ENCODE results near the gene LDHAL6B. TPM values are rescaled to one million over a fixed set of nuclear protein-coding genes. Genes with fewer than 3 reads are reported as not detected.
A peak's percentile ranks its signal among the peaks of the same experiment; 100 is the strongest.

Gene LDHAL6B
- total and polyA plus RNA-seq, 7 experiments from 2014 or later = not detected

- CTCF ChIA-PET = interaction anchor here (1.2 to 5.9 kb wide), 2 partner anchors 250 to 285 kb away, joined by 4 to 34 read pairs; no protein-coding TSS in a partner anchor
- no peak overlapping the region for H3K4me3 Mint-ChIP-seq
Observed at GRCh38 chr15:59243622-59244021, 37.0 kb downstream of the LDHAL6B start.

GRCh38 chr15:59244337-59244736 lies 37.7 kb downstream of the LDHAL6B start:
- Mint-ChIP-seq H3K4me1 (peaks cover 0 to 16% (median 0%) of the 10 kb centered on the region in 7 donors), H3K27ac (no peak overlapping the region), H3K4me3 (no peak overlapping the region), H3K9me3 (no peaks in the 10 kb centered on the region), H3K36me3 (peaks cover 0 to 10% (median 0%) of the 10 kb centered on the region in 5 donors), H3K27me3 (peaks cover 0 to 5% (median 0%) of the 10 kb centered on the region in 5 donors)
- H3K4me1 ChIP-seq (ENCODE audit: control insufficient read depth in 2 of 2, insufficient read depth in 2 of 2, low read length in 2 of 2) = no peaks in the 10 kb centered on the region
- CTCF ChIA-PET = interaction anchor here (1.2 to 5.9 kb wide), 2 partner anchors 249 to 285 kb away, joined by 4 to 34 read pairs; no protein-coding TSS in a partner anchor
- no peaks in the 10 kb centered on the region for H3K27me3 ChIP-seq (ENCODE audit: control insufficient read depth in 2 of 2, insufficient read depth in 2 of 2, low read length in 2 of 2)
- no peak overlapping the region for H3K27ac ChIP-seq (ENCODE audit: low read depth, low read length)
- intact Hi-C loops (cut with micrococcal nuclease) = loop anchor here in 1 of 2 donors (10.0 kb wide), 1 partner anchor 170 kb away; no protein-coding TSS in a partner anchor
- no peak overlapping the region for H3K4me3 ChIP-seq (ENCODE audit: low read length)
- no peaks in the 10 kb centered on the region for H3K9me3 ChIP-seq (ENCODE audit: control insufficient read depth in 2 of 3, low read length in 3 of 3)
- POLR2A ChIA-PET = no interaction called here
- no peak for ATAC-seq
- H3K36me3 ChIP-seq (ENCODE audit: control insufficient read depth in 2 of 3, insufficient read depth in 3 of 3, low read length in 3 of 3) = no peaks in the 10 kb centered on the region
- no peak for DNase-seq

More at GRCh38 chr15:59243622-59244021, 37.0 kb downstream of the LDHAL6B start:
- Mint-ChIP-seq H3K27me3 (peaks cover 0 to 5% (median 0%) of the 10 kb centered on the region in 5 donors), H3K9me3 (no peaks in the 10 kb centered on the region), H3K27ac (no peak overlapping the region), H3K4me1 (peaks cover 0 to 12% (median 0%) of the 10 kb centered on the region in 7 donors), H3K36me3 (peaks cover 0 to 10% (median 0%) of the 10 kb centered on the region in 5 donors)
- ATAC-seq = no peak
- POLR2A ChIA-PET = no interaction called here
- DNase-seq = no peak
- intact Hi-C loops (cut with micrococcal nuclease) = loop anchor here in 1 of 2 donors (10.0 kb wide), 1 partner anchor 171 kb away; no protein-coding TSS in a partner anchor
- Histone ChIP-seq H3K4me3 (ENCODE audit: low read length) (no peak overlapping the region), H3K27ac (ENCODE audit: low read depth, low read length) (no peak overlapping the region), H3K9me3 (ENCODE audit: control insufficient read depth in 2 of 3, low read length in 3 of 3) (no peaks in the 10 kb centered on the region), H3K36me3 (ENCODE audit: control insufficient read depth in 2 of 3, insufficient read depth in 3 of 3, low read length in 3 of 3) (no peaks in the 10 kb centered on the region), H3K4me1 (ENCODE audit: control insufficient read depth in 2 of 2, insufficient read depth in 2 of 2, low read length in 2 of 2) (no peaks in the 10 kb centered on the region), H3K27me3 (ENCODE audit: control insufficient read depth in 2 of 2, insufficient read depth in 2 of 2, low read length in 2 of 2) (no peaks in the 10 kb centered on the region)

- no peak overlapping the region for H3K4me3 ChIP-seq (ENCODE audit: low read length)
- no peaks in the 10 kb centered on the region for H3K27me3 ChIP-seq (ENCODE audit: control insufficient read depth in 2 of 2, insufficient read depth in 2 of 2, low read length in 2 of 2)
- Mint-ChIP-seq H3K9me3 (no peaks in the 10 kb centered on the region), H3K36me3 (peaks cover 0 to 10% (median 0%) of the 10 kb centered on the region in 5 donors), H3K27ac (no peak overlapping the region), H3K27me3 (peaks cover 0 to 5% (median 0%) of the 10 kb centered on the region in 5 donors), H3K4me1 (peaks cover 0 to 21% (median 0%) of the 10 kb centered on the region in 7 donors), H3K4me3 (no peak overlapping the region)
- no peak overlapping the region for H3K27ac ChIP-seq (ENCODE audit: low read depth, low read length)
- CTCF ChIA-PET = interaction anchor here (1.1 to 5.9 kb wide), 2 partner anchors 283 to 302 kb away, joined by 3 to 34 read pairs; no protein-coding TSS in a partner anchor
- H3K9me3 ChIP-seq (ENCODE audit: control insufficient read depth in 2 of 3, low read length in 3 of 3) = no peaks in the 10 kb centered on the region
- H3K4me1 ChIP-seq (ENCODE audit: control insufficient read depth in 2 of 2, insufficient read depth in 2 of 2, low read length in 2 of 2) = no peaks in the 10 kb centered on the region
- intact Hi-C loops (cut with micrococcal nuclease) = loop anchor here in 1 of 2 donors (10.0 kb wide), 1 partner anchor 169 kb away; no protein-coding TSS in a partner anchor
- DNase-seq (no peak), ATAC-seq (no peak)
- no peaks in the 10 kb centered on the region for H3K36me3 ChIP-seq (ENCODE audit: control insufficient read depth in 2 of 3, insufficient read depth in 3 of 3, low read length in 3 of 3)
- POLR2A ChIA-PET = no interaction called here
Observed at GRCh38 chr15:59245559-59245958, 38.9 kb downstream of the LDHAL6B start.

- no peak overlapping the region for H3K4me3 ChIP-seq (ENCODE audit: low read length)
- no peaks in the 10 kb centered on the region for H3K36me3 ChIP-seq (ENCODE audit: control insufficient read depth in 2 of 3, insufficient read depth in 3 of 3, low read length in 3 of 3)
- Mint-ChIP-seq H3K4me3 (no peak overlapping the region), H3K9me3 (no peaks in the 10 kb centered on the region), H3K27ac (no peak overlapping the region), H3K36me3 (peaks cover 0 to 9% (median 0%) of the 10 kb centered on the region in 5 donors), H3K27me3 (peaks cover 0 to 1% (median 0%) of the 10 kb centered on the region in 5 donors), H3K4me1 (peaks cover 0 to 25% (median 0%) of the 10 kb centered on the region in 7 donors)
- no peaks in the 10 kb centered on the region for H3K9me3 ChIP-seq (ENCODE audit: control insufficient read depth in 2 of 3, low read length in 3 of 3)
- POLR2A ChIA-PET = no interaction called here
- H3K4me1 ChIP-seq (ENCODE audit: control insufficient read depth in 2 of 2, insufficient read depth in 2 of 2, low read length in 2 of 2) = no peaks in the 10 kb centered on the region
- CTCF ChIA-PET = interaction anchor here (0.6 to 5.9 kb wide), 5 partner anchors 10 to 811 kb away, joined by 3 to 34 read pairs (median 3); no protein-coding TSS in a partner anchor
- H3K27ac ChIP-seq (ENCODE audit: low read depth, low read length) = no peak overlapping the region
- intact Hi-C loops (cut with micrococcal nuclease) = loop anchor here (1.0 to 10.0 kb wide), 6 partner anchors 53 to 267 kb away; partner anchors contain the start of gene MYO1E (in 1 of the 2)
- DNase-seq = peak in 8 of 9 donors; percentile 8 to 50 (median 33)
- ATAC-seq = peak; percentile 79
- no peaks in the 10 kb centered on the region for H3K27me3 ChIP-seq (ENCODE audit: control insufficient read depth in 2 of 2, insufficient read depth in 2 of 2, low read length in 2 of 2)
Observed at GRCh38 chr15:59247364-59247763, 40.7 kb downstream of the LDHAL6B start.

- intact Hi-C loops (cut with micrococcal nuclease) = loop anchor here in 1 of 2 donors (10.0 kb wide), 1 partner anchor 165 kb away; no protein-coding TSS in a partner anchor
- no peak overlapping the region for H3K4me3 ChIP-seq (ENCODE audit: low read length)
- ATAC-seq = no peak
- DNase-seq = no peak
- no peaks in the 10 kb centered on the region for H3K9me3 ChIP-seq (ENCODE audit: control insufficient read depth in 2 of 3, low read length in 3 of 3)
- POLR2A ChIA-PET = no interaction called here
- Mint-ChIP-seq H3K4me3 (no peak overlapping the region), H3K27me3 (no peaks in the 10 kb centered on the region), H3K27ac (peak overlapping the region in 1 of 9 donors; percentile 42), H3K4me1 (peaks cover 0 to 28% (median 0%) of the 10 kb centered on the region in 7 donors), H3K36me3 (peaks cover 0 to 15% (median 0%) of the 10 kb centered on the region in 5 donors), H3K9me3 (no peaks in the 10 kb centered on the region)
- H3K4me1 ChIP-seq (ENCODE audit: control insufficient read depth in 2 of 2, insufficient read depth in 2 of 2, low read length in 2 of 2) = no peaks in the 10 kb centered on the region
- H3K27ac ChIP-seq (ENCODE audit: low read depth, low read length) = no peak overlapping the region
- no peaks in the 10 kb centered on the region for H3K27me3 ChIP-seq (ENCODE audit: control insufficient read depth in 2 of 2, insufficient read depth in 2 of 2, low read length in 2 of 2)
- H3K36me3 ChIP-seq (ENCODE audit: control insufficient read depth in 2 of 3, insufficient read depth in 3 of 3, low read length in 3 of 3) = no peaks in the 10 kb centered on the region
- CTCF ChIA-PET = no interaction called here
Observed at GRCh38 chr15:59249816-59250215, 43.2 kb downstream of the LDHAL6B start.

- no peak for ATAC-seq
- no peak overlapping the region for H3K27ac Mint-ChIP-seq
- no peaks in the 10 kb centered on the region for H3K9me3 Mint-ChIP-seq
- H3K4me1 Mint-ChIP-seq = peaks cover 0 to 29% (median 0%) of the 10 kb centered on the region in 7 donors
- POLR2A ChIA-PET = no interaction called here
- Histone ChIP-seq H3K4me3 (ENCODE audit: low read length) (no peak overlapping the region), H3K9me3 (ENCODE audit: control insufficient read depth in 2 of 3, low read length in 3 of 3) (no peaks in the 10 kb centered on the region), H3K27ac (ENCODE audit: low read depth, low read length) (no peak overlapping the region), H3K4me1 (ENCODE audit: control insufficient read depth in 2 of 2, insufficient read depth in 2 of 2, low read length in 2 of 2) (no peaks in the 10 kb centered on the region), H3K36me3 (ENCODE audit: control insufficient read depth in 2 of 3, insufficient read depth in 3 of 3, low read length in 3 of 3) (no peaks in the 10 kb centered on the region), H3K27me3 (ENCODE audit: control insufficient read depth in 2 of 2, insufficient read depth in 2 of 2, low read length in 2 of 2) (no peaks in the 10 kb centered on the region)
- H3K27me3 Mint-ChIP-seq = no peaks in the 10 kb centered on the region
- CTCF ChIA-PET = interaction anchor here (1.3 kb wide), 1 partner anchor 280 kb away, joined by 3 read pairs; no protein-coding TSS in a partner anchor
- no peak overlapping the region for H3K4me3 Mint-ChIP-seq
- H3K36me3 Mint-ChIP-seq = peaks cover 0 to 15% (median 0%) of the 10 kb centered on the region in 5 donors
- intact Hi-C loops (cut with micrococcal nuclease) = no loop called here
- DNase-seq = no peak
Observed at GRCh38 chr15:59250249-59250648, 43.6 kb downstream of the LDHAL6B start.

All from naive thymus-derived CD4-positive, alpha-beta T cell (primary cell).